Measurements from ENCODE around the gene F2RL2. TPM values are rescaled to one million over a fixed set of nuclear protein-coding genes. Genes with fewer than 3 reads are reported as not detected.

The F2RL2 gene, protein sequence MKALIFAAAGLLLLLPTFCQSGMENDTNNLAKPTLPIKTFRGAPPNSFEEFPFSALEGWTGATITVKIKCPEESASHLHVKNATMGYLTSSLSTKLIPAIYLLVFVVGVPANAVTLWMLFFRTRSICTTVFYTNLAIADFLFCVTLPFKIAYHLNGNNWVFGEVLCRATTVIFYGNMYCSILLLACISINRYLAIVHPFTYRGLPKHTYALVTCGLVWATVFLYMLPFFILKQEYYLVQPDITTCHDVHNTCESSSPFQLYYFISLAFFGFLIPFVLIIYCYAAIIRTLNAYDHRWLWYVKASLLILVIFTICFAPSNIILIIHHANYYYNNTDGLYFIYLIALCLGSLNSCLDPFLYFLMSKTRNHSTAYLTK
- total RNA-seq: 8.3 and 9.1 TPM in 2 replicates

DNA sequence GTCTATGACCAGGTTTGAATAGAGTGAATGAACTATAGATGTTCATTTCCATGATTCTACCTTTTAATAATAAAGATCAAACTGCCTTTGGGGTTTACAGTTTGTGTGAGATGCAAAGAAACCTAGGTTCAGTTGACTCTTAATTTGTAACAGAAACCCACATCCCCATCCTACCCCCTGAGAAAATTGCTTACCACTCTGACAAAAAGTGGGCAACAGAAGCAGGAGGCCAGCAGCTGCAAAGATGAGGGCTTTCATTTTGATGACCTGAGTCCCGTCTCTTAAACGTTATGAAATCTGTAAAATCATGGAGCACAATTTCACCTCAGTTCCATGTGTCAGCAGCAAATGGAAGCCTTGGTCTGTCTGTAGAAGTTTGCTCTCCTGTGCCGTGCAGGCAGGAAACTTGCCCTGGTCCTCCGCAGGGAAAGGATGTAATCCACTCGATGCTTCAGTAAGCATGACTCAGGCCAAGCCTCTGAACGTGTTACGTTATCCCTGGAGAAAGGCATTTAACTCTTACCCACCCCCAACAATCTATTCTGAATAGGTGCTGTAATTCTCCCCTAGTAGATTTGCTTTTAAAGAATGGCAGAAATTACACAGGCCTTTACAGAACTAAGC is at the start of gene F2RL2:
TSS of gene F2RL2 (minus strand) at position 431 of the 624 bp plus-strand sequence. CDS start at position 258, 173 bp downstream.

Other genes with a start within 250 kb of the F2RL2 start
- gene IQGAP2, start 220.1 kb downstream of the F2RL2 start, total RNA-seq: 0.17 and 0.30 TPM in 2 replicates
- gene F2R, start 92.7 kb upstream of the F2RL2 start, total RNA-seq: 91.6 and 99.5 TPM in 2 replicates
- gene F2RL1, start 195.6 kb upstream of the F2RL2 start, total RNA-seq: 16.5 and 20.2 TPM in 2 replicates
- not detected in 2 replicates for gene S100Z, start 226.6 kb upstream of the F2RL2 start, total RNA-seq